ENCODE results near the gene GNB4. TPM values are rescaled to one million over a fixed set of nuclear protein-coding genes. Genes with fewer than 3 reads are reported as not detected.

Gene GNB4
- total RNA-seq, 1 experiment from 2014 or later = 5.1 TPM

DNA sequence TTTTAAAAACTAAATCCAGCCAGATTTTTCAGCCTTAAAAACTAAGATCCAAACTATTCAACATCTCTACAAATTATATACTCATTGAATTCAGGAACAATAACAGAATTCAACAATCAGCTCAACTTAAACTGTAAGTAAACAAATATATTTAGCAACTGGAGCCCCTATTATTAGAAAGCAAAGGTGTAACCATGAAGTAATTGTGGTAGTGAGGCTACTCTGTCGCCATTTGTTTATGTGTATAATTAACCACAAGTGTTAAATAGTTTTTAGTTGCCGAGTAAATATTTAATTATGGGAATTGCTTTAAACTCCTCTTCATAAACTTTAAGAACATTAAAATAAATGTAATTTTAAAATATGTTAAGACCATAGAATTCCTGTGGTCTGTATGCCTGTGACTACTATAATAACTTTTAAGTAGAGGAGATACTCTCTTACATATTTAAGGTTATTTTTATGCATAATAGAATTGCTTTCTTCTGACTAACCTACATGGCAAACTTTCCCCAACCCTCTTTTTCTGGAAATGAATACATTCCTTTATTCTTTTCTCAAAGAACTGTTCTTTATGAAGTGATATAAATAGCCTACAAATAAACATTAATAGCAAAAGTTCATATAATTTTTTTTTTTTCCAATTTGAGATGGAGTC, 52.6 kb downstream of the GNB4 start:
- BruUV-seq (replicated peaks) = no TSS peak
- no peaks in the 10 kb centered on the region for H3K27me3 Mint-ChIP-seq (ENCODE audit: insufficient read depth, unreplicated experiment)
- no peak overlapping the region for H3K4me3 Mint-ChIP-seq (ENCODE audit: unreplicated experiment)
- H3K36me3 Mint-ChIP-seq (ENCODE audit: insufficient read depth, unreplicated experiment) = peaks cover 14% of the 10 kb centered on the region
- TF ChIP-seq, protein P1, sequence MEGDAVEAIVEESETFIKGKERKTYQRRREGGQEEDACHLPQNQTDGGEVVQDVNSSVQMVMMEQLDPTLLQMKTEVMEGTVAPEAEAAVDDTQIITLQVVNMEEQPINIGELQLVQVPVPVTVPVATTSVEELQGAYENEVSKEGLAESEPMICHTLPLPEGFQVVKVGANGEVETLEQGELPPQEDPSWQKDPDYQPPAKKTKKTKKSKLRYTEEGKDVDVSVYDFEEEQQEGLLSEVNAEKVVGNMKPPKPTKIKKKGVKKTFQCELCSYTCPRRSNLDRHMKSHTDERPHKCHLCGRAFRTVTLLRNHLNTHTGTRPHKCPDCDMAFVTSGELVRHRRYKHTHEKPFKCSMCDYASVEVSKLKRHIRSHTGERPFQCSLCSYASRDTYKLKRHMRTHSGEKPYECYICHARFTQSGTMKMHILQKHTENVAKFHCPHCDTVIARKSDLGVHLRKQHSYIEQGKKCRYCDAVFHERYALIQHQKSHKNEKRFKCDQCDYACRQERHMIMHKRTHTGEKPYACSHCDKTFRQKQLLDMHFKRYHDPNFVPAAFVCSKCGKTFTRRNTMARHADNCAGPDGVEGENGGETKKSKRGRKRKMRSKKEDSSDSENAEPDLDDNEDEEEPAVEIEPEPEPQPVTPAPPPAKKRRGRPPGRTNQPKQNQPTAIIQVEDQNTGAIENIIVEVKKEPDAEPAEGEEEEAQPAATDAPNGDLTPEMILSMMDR (IDR thresholded peaks at IDR 0.05; ENCODE audit: insufficient read depth in 1 of 2, low read depth in 1 of 2, low read length in 1 of 2, severe bottlenecking in 1 of 2, unreplicated experiment in 1 of 2) = no peak
- Histone ChIP-seq H3K4me1 (no peaks in the 10 kb centered on the region), H3K27me3 (replicated peaks; ENCODE audit: control insufficient read depth, insufficient read depth, low read length) (no peaks in the 10 kb centered on the region), H3K4me3 (ENCODE audit: low read depth, low read length) (no peak overlapping the region), H3K36me3 (ENCODE audit: control insufficient read depth, insufficient read depth, low read length) (no peaks in the 10 kb centered on the region; the same call in 1 of the 2 replicates), H3K9me3 (no peaks in the 10 kb centered on the region)
- ChIA-PET CTCF (no interaction called here), POLR2A (no interaction called here)
- no peaks in the 10 kb centered on the region for H3K4me1 Mint-ChIP-seq (ENCODE audit: low read depth, unreplicated experiment)
- DNase-seq = no peak
- no peaks in the 10 kb centered on the region for H3K9me3 Mint-ChIP-seq (ENCODE audit: unreplicated experiment)
- H3K27ac Mint-ChIP-seq (ENCODE audit: unreplicated experiment) = no peak overlapping the region
- intact Hi-C loops (cut with micrococcal nuclease; ENCODE audit: unreplicated experiment) = no loop called here

DNA sequence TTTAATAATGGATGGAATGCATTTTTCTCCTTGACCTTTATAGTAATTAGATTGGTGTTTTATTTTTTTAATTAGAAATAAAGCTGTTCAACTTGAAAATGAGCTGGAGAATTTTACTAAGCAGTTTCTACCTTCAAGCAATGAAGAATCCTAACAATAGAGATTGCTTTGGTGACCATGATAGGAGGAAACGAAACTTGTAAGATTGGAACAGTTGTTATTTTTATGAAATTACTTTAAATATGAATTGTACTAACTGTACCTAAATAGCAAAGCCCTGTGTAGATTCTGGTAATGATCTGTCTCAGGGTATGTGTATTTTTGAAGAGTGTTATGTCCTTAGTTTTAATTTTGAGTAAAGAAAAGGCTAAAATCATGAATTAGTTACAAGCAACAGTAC, 59.4 kb downstream of the GNB4 start:
- DNase-seq = no peak
- no peaks in the 10 kb centered on the region for H3K27me3 Mint-ChIP-seq (ENCODE audit: insufficient read depth, unreplicated experiment)
- H3K9me3 Mint-ChIP-seq (ENCODE audit: unreplicated experiment) = no peaks in the 10 kb centered on the region
- Histone ChIP-seq H3K4me3 (ENCODE audit: low read depth, low read length) (no peak overlapping the region), H3K36me3 (ENCODE audit: control insufficient read depth, insufficient read depth, low read length) (no peaks in the 10 kb centered on the region; the same call in 1 of the 2 replicates), H3K9me3 (no peaks in the 10 kb centered on the region), H3K4me1 (no peaks in the 10 kb centered on the region), H3K27me3 (replicated peaks; ENCODE audit: control insufficient read depth, insufficient read depth, low read length) (no peaks in the 10 kb centered on the region)
- intact Hi-C loops (cut with micrococcal nuclease; ENCODE audit: unreplicated experiment) = no loop called here
- CTCF ChIA-PET = no interaction called here
- H3K4me1 Mint-ChIP-seq (ENCODE audit: low read depth, unreplicated experiment) = no peaks in the 10 kb centered on the region
- H3K36me3 Mint-ChIP-seq (ENCODE audit: insufficient read depth, unreplicated experiment) = peaks cover 35% of the 10 kb centered on the region
- no TSS peak for BruUV-seq (replicated peaks)
- no peak overlapping the region for H3K4me3 Mint-ChIP-seq (ENCODE audit: unreplicated experiment)
- POLR2A ChIA-PET = no interaction called here
- H3K27ac Mint-ChIP-seq (ENCODE audit: unreplicated experiment) = no peak overlapping the region
- TF ChIP-seq, protein P1 (IDR thresholded peaks at IDR 0.05; ENCODE audit: insufficient read depth in 1 of 2, low read depth in 1 of 2, low read length in 1 of 2, severe bottlenecking in 1 of 2, unreplicated experiment in 1 of 2) = no peak

DNA sequence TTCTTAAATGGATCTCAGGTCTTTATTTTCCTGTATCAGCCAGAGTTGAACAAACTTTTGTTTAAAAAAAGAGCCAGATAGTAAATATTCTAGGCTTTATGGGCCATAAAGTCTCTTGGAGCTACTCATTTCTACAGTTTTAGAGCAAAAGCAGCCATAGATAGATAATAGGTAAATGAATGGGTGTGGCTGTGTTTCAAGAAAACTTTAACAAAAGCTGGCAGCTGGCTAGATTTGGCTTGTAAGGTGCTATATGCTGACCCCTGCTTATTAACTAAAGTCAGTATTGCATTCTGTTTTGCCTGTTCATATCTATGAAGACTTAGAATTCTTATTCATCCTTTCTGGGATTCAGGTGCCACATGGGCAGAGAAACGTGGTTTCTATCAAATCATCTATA, 74.8 kb downstream of the GNB4 start:
- H3K27me3 Mint-ChIP-seq (ENCODE audit: insufficient read depth, unreplicated experiment) = no peaks in the 10 kb centered on the region
- H3K4me3 Mint-ChIP-seq (ENCODE audit: unreplicated experiment) = no peak overlapping the region
- POLR2A ChIA-PET = no interaction called here
- Histone ChIP-seq H3K36me3 (ENCODE audit: control insufficient read depth, insufficient read depth, low read length) (no peaks in the 10 kb centered on the region; the same call in 1 of the 2 replicates), H3K4me1 (no peaks in the 10 kb centered on the region), H3K27me3 (replicated peaks; ENCODE audit: control insufficient read depth, insufficient read depth, low read length) (no peaks in the 10 kb centered on the region), H3K9me3 (no peaks in the 10 kb centered on the region), H3K4me3 (ENCODE audit: low read depth, low read length) (no peak overlapping the region)
- no peaks in the 10 kb centered on the region for H3K4me1 Mint-ChIP-seq (ENCODE audit: low read depth, unreplicated experiment)
- TF ChIP-seq, protein P1 (IDR thresholded peaks at IDR 0.05; ENCODE audit: insufficient read depth in 1 of 2, low read depth in 1 of 2, low read length in 1 of 2, severe bottlenecking in 1 of 2, unreplicated experiment in 1 of 2) = no peak
- CTCF ChIA-PET = no interaction called here
- no peaks in the 10 kb centered on the region for H3K9me3 Mint-ChIP-seq (ENCODE audit: unreplicated experiment)
- H3K36me3 Mint-ChIP-seq (ENCODE audit: insufficient read depth, unreplicated experiment) = peaks cover 51% of the 10 kb centered on the region
- DNase-seq = no peak
- intact Hi-C loops (cut with micrococcal nuclease; ENCODE audit: unreplicated experiment) = no loop called here
- BruUV-seq (replicated peaks) = no TSS peak
- H3K27ac Mint-ChIP-seq (ENCODE audit: unreplicated experiment) = no peak overlapping the region

Data from Caco-2 (cell line).